Skeletal muscle satellite cell (primary cell): ENCODE measurements around the gene SEC61A2.

Experiments
- H3K27me3 ChIP-seq: 2 replicates; pipeline ENCODE4 v1.7.0; 2013; ENCODE audit warnings: low read length; ENCODE audit not compliant: control insufficient read depth, insufficient read depth
- H3K36me3 ChIP-seq: 2 replicates; pipeline ENCODE4 v1.7.0; 2013; ENCODE audit warnings: mild to moderate bottlenecking, control low read depth, low read length; ENCODE audit not compliant: insufficient read depth
- H3K4me1 ChIP-seq: 2 replicates; pipeline ENCODE4 v1.7.0; 2013; ENCODE audit warnings: low read length; ENCODE audit not compliant: control insufficient read depth, insufficient read depth
- H3K4me2 ChIP-seq: 2 replicates; pipeline ENCODE4 v1.7.0; 2013; ENCODE audit warnings: mild to moderate bottlenecking, low read length
- H3K4me3 ChIP-seq: 2 replicates; pipeline ENCODE4 v1.7.0; 2013; ENCODE audit warnings: low read length
- H3K9ac ChIP-seq: 2 replicates; pipeline ENCODE4 v1.7.0; 2013; ENCODE audit warnings: mild to moderate bottlenecking, low read depth, low read length, moderate library complexity
- H3K9me3 ChIP-seq: replicated peaks from 2 replicates; pipeline ENCODE4 v1.7.0; 2013; ENCODE audit warnings: mild to moderate bottlenecking, control low read depth, low read length

Gene SEC61A2

DNA sequence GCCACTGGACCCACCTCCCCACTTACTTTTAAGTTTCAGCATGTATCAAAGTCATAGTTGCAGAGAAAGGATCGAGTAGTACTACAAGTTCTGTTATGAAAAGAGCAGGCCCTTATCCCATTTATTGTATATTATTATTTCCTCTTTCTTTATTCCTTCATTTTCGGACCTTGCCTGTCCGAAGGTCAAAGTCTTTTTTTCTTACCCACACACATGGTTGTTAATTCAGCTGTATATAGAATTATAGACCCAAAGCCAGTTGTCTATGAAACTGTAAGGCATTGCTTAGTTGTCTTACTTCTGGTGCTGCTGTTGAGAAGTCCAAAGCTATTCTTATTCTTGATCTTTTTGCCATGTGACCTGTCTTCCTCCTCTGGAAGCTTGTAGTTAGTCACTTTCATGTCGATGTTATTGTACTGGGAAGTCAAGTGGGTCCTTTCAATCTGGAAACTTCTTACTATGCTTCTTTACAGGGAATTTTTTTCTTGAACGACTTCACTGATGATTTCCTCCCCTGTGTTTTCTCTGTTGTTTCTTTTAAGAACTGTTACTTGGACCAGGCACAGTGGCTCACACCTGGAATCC, 57.9 kb downstream of the SEC61A2 start:
- no peak overlapping the region for H3K9ac ChIP-seq
- H3K4me1 ChIP-seq = peaks cover 13% of the 10 kb centered on the region
- no peak overlapping the region for H3K4me3 ChIP-seq
- no peak overlapping the region for H3K4me2 ChIP-seq
- H3K27me3 ChIP-seq = no peaks in the 10 kb centered on the region
- H3K36me3 ChIP-seq = peaks cover 28% of the 10 kb centered on the region
- no peaks in the 10 kb centered on the region for H3K9me3 ChIP-seq

DNA sequence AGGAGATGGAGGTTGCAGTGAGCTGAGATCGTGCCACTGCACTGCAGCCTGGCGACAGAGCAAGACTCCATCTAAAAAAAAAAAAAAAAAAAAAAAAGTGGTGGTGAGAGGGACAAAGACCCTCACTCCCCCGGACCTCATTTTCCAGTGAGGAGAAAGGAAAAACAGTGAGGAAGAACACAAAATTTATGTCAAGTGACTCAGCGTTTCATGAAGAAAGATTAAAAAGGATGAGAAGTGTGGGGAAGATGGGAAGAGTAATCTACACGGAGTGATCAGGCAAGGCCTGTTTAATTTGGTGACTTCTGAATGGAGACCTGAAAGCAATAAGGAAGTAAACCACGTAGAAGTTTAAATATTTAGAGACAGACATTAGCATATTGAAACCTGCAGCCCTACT, 59.2 kb downstream of the SEC61A2 start:
- no peak overlapping the region for H3K9ac ChIP-seq
- no peaks in the 10 kb centered on the region for H3K9me3 ChIP-seq
- H3K4me3 ChIP-seq = no peak overlapping the region
- peaks cover 21% of the 10 kb centered on the region for H3K4me1 ChIP-seq
- no peak overlapping the region for H3K4me2 ChIP-seq
- no peaks in the 10 kb centered on the region for H3K27me3 ChIP-seq
- H3K36me3 ChIP-seq = peaks cover 19% of the 10 kb centered on the region

GRCh38 chr10:12189426-12189825, 59.9 kb downstream of the SEC61A2 start:
- Histone ChIP-seq H3K27me3 (no peaks in the 10 kb centered on the region), H3K36me3 (peaks cover 15% of the 10 kb centered on the region), H3K9me3 (no peaks in the 10 kb centered on the region), H3K4me2 (no peak overlapping the region), H3K9ac (no peak overlapping the region), H3K4me3 (no peak overlapping the region), H3K4me1 (peaks cover 23% of the 10 kb centered on the region)

- peaks cover 23% of the 10 kb centered on the region for H3K4me1 ChIP-seq
- H3K36me3 ChIP-seq = no peaks in the 10 kb centered on the region
- no peaks in the 10 kb centered on the region for H3K9me3 ChIP-seq
- peak overlapping the region; percentile 51 for H3K4me2 ChIP-seq
- no peak overlapping the region for H3K4me3 ChIP-seq
- H3K9ac ChIP-seq = peak overlapping the region; percentile 51
- H3K27me3 ChIP-seq = no peaks in the 10 kb centered on the region
Measured at GRCh38 chr10:12191715-12192114, 62.2 kb downstream of the SEC61A2 start.

- Histone ChIP-seq H3K4me2 (peak overlapping the region; percentile 23), H3K9ac (no peak overlapping the region), H3K27me3 (no peaks in the 10 kb centered on the region), H3K36me3 (no peaks in the 10 kb centered on the region), H3K4me3 (no peak overlapping the region), H3K4me1 (peaks cover 28% of the 10 kb centered on the region), H3K9me3 (no peaks in the 10 kb centered on the region)
Measured at GRCh38 chr10:12193193-12193592, 63.7 kb downstream of the SEC61A2 start.

- Histone ChIP-seq H3K4me1 (peaks cover 30% of the 10 kb centered on the region), H3K4me2 (peak overlapping the region; percentile 88), H3K4me3 (peak overlapping the region; percentile 93), H3K36me3 (peaks cover 9% of the 10 kb centered on the region), H3K9ac (peak overlapping the region; percentile 97), H3K9me3 (no peaks in the 10 kb centered on the region), H3K27me3 (no peaks in the 10 kb centered on the region)
Measured at GRCh38 chr10:12194752-12195271, 65.3 kb downstream of the SEC61A2 start.

DNA sequence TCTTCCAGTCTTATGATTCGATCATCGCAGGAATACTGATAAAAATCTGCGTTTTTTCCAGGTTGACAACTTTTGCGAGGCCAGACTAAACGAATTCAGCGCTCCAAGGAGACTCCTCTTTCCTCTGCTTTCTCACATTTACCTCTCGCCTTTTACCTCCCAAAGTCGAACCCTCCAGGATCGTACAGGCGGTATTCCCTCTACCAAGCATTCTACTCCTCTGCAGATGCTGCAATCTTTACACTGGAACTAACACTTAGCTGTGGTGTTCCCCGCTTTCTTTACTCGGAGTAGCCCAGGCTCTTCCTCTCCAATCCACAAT, 65.8 kb downstream of the SEC61A2 start:
- H3K4me2 ChIP-seq = peak overlapping the region; percentile 88
- H3K9me3 ChIP-seq = no peaks in the 10 kb centered on the region
- no peaks in the 10 kb centered on the region for H3K27me3 ChIP-seq
- H3K4me1 ChIP-seq = peaks cover 30% of the 10 kb centered on the region
- peaks cover 9% of the 10 kb centered on the region for H3K36me3 ChIP-seq
- peak overlapping the region; percentile 97 for H3K9ac ChIP-seq
- peak overlapping the region; percentile 93 for H3K4me3 ChIP-seq

DNA sequence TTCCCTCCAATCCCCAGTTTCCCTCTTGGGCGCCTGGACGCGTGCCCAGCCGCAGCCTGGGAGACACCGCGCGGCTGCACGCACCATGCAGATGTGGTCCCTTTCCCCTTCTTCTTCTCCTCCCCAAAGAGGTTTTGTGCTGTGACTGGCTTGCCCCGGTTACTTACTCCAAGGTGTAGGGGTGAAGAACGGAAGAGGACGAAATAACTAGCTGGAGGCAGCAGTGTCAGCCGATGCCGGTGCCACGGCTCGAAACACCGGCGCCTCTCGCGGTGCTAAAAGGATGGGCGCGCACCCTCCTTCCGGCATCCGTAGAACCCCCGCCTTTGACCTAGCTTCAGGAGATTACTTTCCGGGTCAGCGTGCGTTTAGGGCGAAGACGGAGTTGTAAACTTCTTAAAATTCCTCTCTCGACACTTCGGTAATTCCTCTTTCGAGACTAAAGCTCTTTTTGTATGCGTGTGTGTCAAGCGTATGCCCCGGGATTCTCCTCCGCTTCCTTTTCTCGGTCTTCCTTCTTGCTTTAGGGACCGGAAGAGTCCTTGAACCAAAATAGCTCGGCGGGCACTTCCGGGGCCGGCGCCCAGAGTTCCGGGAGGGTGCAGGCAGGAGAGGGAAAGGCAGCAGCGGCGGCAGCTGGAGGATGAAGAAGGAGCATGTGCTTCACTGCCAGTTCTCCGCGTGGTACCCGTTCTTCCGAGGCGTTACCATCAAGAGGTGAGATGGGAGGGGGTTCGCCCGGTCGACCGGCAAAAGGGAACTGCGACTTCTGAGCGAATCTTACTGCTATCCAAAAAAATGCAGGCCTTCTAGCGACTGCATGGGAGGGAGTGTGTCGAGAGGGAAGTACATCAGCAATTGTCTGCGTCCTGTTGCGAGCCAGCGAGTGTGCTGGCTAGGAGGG, 66.4 kb downstream of the SEC61A2 start, which contains the start of the genes CDC123 and NUDT5:
TSS of gene CDC123 (plus strand) at position 586 of the 904 bp plus-strand sequence. CDS start at position 644, 58 bp downstream.
TSS of gene NUDT5 (minus strand) at position 289 of the 904 bp plus-strand sequence. CDS start 9,600 bp downstream, outside the sequence.
- Histone ChIP-seq H3K4me1 (peaks cover 27% of the 10 kb centered on the region), H3K9ac (peak within 1 kb of the TSS; percentile 97), H3K36me3 (peaks cover 11% of the 10 kb centered on the region), H3K4me2 (peak within 1 kb of the TSS; percentile 88), H3K9me3 (no peaks in the 10 kb centered on the region), H3K4me3 (peak within 1 kb of the TSS; percentile 93), H3K27me3 (no peaks in the 10 kb centered on the region)

DNA sequence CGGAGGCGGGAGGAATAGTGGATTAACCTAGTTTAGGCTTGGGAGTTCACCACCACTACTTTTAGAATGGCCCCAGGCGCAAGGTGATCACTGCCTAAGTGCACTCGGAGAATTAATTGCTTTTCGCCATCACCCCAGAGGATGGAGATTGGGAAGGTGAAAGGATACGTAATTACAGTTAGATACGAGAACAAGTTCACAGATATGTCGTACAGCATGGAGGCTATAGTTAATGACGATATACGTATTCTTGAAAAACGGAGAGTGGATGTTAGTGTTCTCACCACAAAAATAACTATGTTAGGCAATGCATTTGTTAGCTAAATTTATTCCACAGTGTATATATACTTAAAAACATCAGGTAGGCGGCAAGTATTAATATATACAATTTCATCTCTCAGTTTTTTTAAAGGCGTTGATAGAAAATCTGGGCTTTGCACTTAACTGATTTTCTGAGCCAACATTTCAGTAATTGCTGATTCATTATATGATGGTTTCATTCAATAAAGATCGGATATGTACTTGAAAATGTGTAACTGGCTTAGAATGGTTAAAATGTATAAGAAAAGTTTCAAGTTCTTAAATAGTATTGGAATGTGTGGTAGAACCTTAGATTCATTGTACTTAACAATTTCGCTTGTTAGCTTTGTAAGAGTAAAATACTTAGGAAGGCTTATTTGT, 67.2 kb downstream of the SEC61A2 start:
- peak overlapping the region; percentile 97 for H3K9ac ChIP-seq
- H3K4me1 ChIP-seq = peaks cover 22% of the 10 kb centered on the region
- no peaks in the 10 kb centered on the region for H3K9me3 ChIP-seq
- H3K4me2 ChIP-seq = peak overlapping the region; percentile 88
- peak overlapping the region; percentile 93 for H3K4me3 ChIP-seq
- peaks cover 19% of the 10 kb centered on the region for H3K36me3 ChIP-seq
- no peaks in the 10 kb centered on the region for H3K27me3 ChIP-seq

- Histone ChIP-seq H3K27me3 (no peaks in the 10 kb centered on the region), H3K4me1 (peaks cover 14% of the 10 kb centered on the region), H3K36me3 (peaks cover 33% of the 10 kb centered on the region), H3K9ac (no peak overlapping the region), H3K9me3 (no peaks in the 10 kb centered on the region), H3K4me3 (peak overlapping the region; percentile 3), H3K4me2 (peak overlapping the region; percentile 59)
Measured at GRCh38 chr10:12198156-12198555, 68.7 kb downstream of the SEC61A2 start.

DNA sequence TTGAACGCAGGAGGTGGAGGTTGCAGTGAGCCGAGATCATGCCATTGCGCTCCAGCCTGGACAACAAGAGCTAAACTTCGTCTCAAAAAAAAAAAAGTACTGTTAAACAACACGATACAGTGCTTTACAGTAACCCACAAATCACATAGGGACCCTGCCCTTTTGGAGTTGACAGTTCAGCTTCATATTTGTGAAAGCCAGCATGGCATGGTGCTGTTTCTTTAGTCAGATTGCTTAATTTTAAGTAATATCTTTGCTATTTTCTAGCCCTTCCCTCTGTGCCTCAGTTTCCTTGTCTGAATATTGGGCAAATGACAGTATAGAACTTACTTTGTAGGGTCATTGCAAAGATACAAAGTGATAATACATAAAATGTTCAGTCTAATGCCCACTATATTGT, 71.4 kb downstream of the SEC61A2 start:
- Histone ChIP-seq H3K4me1 (peaks cover 7% of the 10 kb centered on the region), H3K9me3 (no peaks in the 10 kb centered on the region), H3K27me3 (no peaks in the 10 kb centered on the region), H3K4me2 (no peak overlapping the region), H3K9ac (no peak overlapping the region), H3K4me3 (no peak overlapping the region), H3K36me3 (peaks cover 46% of the 10 kb centered on the region)
